GM19099 (cell line): ENCODE data around the gene NTRK2.

Experiments
- POLR2A ChIP-seq: IDR thresholded peaks from 3 replicates; pipeline ENCODE4 v1.6.1; 2011; ENCODE audit warnings: low read depth; ENCODE audit not compliant: insufficient read length; ENCODE audit errors: extremely low read depth

The NTRK2 gene

DNA sequence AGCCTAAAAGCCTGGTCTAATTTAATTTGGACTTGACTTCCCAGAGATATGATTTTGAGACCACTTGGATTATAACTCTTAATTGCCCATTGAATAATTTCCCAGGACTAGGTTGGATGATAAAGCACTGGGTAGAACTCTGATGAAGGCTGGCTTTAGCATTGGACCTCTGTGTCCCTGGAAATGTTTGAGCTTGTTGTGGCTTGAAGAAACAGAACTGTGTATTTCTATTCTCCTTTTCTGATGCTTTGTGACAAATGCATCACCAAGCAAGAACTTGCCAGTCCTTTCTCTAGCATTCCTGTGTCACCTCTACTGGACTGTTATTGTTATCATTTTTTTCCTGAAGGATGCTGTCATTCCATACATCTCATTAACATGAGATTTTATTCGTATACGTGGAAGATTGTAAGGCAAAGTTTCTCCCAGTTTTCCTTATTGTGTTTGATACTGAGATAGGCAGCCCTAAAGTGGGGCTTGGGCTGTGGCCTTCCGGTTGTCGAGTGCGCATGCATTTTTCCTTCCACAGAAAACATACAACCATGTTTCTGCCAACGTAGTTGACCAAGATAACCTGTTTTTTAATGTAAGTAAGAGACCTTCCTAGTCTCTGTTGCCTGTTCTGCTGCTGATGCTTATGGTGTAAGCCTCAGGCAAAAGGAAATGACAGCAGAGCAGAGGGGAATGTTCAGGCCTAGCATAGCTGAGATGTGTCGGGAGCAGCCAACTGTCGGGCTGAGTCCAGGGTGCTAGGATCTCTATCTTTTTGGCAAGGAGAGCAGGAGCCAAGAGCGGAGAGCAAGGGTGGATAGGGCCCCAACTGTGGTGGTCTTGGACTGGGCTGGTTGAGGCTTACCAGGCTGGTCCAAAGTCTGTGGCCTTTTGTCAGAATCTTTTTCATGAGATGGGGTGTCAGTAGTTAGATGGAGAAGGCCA is 2.3 kb downstream of the NTRK2 start:
- TF ChIP-seq POLR2A, result no peak

DNA sequence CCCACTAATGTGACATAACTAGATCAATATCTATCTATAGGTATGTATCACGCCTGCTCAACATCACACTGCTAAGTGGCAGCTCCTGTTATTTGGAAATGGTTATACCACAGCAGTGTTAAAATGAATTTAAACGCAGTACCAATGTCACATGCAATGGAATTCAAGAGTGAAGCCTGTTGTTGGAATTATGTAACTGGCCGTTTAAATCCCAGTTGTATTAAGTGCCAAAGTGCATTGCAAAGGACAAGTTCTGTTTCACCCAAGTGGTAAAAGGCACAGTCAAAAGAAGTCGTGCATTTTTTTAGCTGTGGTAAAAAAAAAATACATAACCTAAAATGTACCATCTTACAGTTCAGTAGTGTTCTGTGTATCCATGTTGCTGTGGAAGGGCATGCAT is 4.3 kb downstream of the NTRK2 start:
- TF ChIP-seq POLR2A, result no peak

DNA sequence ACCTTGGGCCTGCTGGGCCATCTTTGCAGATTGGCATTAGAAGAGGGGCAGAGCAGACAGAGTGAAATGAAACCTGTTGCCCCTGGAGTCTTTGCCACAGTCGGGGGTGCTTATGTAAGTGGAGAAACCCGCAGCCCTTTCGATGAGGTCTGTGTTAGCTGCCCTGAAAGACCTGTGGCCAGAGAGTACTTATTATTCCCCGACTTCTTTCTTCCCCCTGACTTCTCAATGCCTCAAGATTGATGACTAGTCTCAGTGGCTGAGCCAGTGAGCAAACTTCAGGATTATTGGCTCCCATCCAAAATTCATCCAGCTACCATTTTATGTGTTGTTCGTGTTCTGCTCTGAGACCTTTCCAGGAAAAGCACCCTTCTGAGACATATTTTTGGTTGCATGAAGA is 7.6 kb downstream of the NTRK2 start:
- no peak for TF ChIP-seq POLR2A

DNA sequence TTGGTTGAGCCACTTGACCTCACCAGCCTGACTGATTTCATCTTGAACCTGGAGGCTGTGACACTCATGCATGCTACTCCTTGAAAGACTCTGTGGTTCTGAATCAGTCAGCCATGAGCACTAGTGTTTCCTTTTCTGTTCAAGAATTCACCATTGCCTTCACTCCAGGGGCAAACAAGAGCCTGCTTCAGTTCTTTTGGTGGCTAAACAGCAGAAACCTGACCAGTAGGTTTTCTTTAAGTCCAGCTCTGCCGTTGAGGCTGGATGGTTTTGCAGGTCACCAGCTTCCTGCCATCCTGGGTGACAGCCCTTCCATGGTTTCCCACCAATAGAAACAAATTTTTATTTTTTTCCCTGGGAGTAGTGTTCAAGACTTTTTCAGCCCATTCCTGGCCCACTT is 10.0 kb downstream of the NTRK2 start:
- TF ChIP-seq POLR2A, result no peak

DNA sequence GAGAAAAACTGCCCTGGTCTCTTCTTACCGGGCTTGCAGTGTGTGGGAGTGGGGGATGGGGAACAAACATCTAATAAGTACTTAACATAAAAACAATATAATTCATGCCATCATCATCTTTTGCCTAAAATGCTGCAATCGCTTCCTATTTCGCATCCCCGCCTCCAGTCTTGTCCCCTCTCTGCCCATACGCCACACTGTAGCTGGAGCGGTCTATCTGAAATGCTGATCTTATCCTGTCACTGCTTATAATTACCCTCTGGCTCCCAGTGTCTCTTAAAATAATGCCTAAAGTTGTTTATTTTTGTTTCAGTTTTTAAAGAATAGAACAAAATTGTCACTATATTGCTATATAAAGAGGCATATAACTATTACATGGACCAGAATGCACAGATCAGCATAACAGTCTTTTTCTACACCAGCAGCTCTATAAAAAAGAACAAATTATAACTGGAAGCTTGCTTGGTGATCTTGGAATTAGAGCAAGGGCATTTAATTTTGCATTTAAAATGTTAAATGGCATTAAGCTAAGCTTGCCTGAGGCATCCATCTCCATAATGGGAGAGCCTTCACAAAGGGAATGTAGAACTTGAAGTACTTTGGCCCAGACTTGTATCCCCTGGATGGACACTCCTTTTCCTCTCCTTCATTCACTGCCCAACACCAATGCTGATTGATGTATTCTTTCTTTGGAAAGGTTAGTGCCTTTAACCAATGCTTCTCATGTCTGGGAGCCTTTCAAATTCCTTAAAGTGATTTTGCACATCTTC is 12.2 kb downstream of the NTRK2 start:
- no peak for TF ChIP-seq POLR2A

DNA sequence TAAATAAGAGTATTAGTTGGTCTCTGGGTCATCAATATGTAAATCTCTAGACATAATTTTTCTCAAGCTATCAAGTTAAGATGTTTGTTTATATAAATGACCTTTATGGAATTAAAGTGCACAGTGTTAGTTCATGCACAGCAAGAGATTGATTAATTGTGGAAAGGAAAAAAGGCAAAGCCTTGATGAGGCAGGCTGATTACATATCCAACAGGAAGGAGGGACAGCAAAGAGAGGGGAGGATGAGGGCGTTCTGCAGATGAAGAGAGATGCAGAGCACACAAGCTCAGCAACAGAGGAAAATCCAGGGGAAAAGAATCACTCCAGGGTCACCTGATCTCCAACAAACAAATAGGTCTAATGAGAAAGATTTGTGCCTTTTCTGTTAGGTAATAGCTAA is 16.5 kb downstream of the NTRK2 start:
- no peak for TF ChIP-seq POLR2A

DNA sequence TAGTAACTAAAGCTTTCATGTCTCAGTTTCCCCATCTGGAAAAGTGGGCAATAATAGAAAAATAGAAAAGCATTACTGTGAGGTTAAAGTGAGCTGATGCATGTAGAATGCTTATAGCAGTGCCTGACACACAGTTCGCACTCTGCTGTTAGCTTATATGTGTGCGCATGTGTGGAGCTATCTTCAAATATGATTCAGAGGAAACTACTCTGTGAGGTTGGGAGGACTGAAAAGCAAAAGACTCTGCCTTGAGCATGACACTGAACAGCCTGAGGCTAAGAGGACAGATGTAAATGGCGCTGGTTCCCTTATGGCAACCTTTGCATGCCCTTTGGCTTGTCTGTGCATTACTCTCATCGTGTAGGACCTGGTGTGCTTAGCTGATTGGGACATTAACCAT is 19.4 kb downstream of the NTRK2 start:
- no peak for TF ChIP-seq POLR2A

DNA sequence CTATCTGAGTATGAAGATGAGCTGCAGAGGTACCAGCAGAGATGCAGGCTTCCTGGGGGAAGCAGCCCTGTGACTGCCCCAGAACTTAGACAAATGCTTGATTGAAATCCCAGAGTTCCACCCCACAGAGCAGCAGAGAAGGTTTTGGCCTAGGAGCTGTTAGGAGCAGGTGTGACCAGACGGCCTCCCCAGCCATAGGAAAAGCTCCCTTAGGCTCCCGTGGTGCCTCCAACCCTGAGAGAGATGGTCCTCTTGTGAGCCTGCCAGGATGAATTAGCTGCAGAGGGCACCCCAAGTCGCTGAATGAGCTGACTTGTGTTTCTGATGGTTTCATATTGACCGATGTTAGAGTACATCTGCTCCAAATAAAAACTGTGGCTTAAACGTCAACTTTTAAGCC is 22.1 kb downstream of the NTRK2 start:
- no peak for TF ChIP-seq POLR2A

DNA sequence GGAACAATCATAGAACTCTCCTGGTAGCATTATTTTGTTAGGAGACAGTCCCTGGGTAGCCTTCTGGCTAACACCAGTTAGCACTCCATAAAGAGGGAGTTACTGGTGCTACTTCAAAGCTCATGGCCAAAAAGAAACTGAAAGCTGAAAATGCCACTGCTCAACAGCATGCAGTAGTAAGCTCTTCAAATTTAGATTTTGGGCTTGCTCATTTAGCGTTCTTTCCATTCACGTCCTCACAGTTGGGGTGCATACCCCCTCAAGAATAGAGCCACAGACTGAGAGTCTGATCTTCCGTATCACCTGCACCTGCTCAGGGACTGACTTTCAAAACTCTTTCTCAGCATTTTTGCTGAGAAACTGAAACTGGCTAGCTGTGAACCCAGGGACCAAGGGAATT is 24.7 kb downstream of the NTRK2 start:
- TF ChIP-seq POLR2A, result no peak

DNA sequence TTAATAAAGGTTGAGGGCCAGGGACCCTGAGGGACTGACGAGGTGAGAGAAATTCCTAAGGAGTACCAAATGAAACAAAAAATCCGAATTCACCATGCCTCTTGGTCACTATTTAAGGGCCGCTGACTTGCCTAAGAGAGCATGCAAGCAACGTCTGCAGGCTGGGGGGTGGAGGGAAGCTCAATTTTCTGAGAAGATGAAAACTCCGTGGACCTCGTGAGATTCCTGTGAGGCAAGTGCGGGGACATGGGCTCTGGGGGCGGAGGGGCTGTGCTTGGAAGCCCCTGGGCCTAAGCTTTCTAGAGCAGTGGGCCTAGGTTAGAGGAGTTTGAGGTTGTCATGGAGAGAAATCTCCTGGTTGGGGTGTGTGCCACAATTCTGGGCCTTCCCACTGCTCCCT is 27.5 kb downstream of the NTRK2 start:
- TF ChIP-seq POLR2A, result no peak

DNA sequence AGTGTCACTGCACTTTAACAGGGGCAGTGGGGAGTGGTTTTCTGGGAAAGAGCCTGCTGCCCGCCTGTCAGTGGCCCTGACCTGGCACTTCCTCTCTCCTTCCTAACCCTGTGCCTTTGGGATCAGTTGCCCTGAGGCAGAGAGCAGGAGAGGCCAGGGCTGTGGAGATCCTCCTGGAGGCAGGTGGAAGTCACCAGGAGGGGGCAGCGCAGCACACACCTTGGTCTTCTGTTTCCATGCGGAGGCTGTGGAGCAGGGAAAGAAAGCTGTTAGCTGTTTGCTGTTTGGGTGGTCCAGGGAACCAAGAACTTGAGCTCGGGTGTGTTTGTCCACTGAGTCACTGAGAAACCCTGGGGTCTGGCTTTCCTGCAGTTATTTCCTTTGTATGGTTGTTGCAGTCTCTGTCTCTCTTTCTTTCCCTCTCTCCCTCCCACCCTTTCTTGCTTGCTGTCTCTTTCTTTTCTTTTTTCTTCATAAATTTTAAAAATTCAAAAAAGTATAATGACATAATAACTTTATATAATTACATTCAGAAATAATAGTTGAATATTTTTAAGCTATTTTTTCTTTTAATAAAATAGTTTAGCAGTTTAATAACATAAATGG is 28.1 kb downstream of the NTRK2 start:
- TF ChIP-seq POLR2A, result no peak

DNA sequence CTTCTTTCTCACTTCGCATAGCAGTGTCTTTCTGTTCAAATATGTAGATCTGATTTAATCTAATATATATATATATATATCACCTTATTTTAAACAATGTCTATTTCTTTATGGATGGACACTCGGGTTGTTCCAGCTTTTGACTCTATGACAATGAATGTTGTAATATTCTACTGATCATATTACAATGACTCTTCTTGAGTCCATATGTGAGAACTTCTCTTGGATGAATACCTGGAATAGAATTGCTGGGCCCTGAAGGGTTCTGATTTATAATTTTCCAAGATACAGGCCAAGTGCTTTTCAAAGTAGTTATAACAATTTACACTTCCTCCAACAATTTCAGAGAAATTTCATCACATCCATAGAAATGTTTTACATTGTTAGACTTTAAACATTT is 28.8 kb downstream of the NTRK2 start:
- TF ChIP-seq POLR2A, result no peak

DNA sequence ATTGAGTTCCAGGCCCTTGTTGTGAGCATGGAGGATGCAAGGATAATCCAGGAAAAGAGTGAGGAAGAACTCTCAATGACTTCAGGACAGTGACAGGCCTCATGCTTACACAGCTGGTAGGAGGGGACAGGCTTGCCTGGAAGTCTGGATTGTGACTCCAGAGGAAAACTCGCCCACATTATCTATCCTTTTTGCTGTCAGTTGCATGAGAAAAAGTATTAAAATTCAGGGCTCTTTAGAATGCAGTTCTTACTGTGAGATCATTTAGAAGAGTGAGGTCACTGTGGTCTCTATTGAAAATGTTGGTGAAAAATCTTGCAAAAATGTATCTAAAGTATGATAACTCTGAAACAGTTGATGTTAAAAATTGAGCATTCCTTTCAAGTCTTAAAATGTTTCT is 30.5 kb downstream of the NTRK2 start:
- TF ChIP-seq POLR2A, result no peak

DNA sequence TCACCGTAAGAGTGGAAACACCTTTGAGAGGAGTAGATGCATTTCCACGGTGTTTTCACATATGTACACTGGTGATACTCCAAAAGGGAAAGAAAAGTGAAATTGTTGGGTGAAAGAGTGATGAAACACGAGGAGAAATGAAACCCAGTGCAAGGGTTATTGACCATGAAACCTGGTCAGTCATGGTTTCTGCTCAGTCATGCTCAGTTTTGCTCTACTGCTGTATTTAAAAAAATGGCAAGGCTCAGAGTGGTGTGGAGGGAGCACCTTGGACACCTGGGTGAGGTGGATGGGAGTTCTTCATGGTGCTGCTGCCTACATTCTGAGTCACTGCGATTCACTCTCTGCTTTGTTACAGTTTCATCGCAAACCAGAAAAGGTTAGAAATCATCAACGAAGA is 32.3 kb downstream of the NTRK2 start:
- TF ChIP-seq POLR2A, result no peak

DNA sequence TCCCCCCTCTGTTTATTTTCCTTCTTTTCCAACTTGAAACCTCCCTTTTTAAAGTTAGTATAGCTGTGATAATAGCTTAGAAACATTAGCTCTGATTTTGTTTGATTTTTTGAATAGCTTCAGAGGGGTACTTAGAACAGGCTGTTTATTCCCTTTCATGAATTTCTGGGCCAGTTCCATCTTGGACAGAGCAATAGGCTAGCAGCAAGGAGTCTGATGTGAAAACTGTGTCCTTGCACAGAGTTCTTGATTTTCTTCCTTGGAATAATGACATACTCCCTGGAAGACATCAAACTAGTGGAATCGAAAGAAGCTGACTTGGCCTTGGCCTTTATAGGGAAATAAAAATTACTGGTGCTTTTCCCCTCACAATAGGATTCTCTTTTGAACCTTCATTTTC is 32.9 kb downstream of the NTRK2 start:
- no peak for TF ChIP-seq POLR2A

DNA sequence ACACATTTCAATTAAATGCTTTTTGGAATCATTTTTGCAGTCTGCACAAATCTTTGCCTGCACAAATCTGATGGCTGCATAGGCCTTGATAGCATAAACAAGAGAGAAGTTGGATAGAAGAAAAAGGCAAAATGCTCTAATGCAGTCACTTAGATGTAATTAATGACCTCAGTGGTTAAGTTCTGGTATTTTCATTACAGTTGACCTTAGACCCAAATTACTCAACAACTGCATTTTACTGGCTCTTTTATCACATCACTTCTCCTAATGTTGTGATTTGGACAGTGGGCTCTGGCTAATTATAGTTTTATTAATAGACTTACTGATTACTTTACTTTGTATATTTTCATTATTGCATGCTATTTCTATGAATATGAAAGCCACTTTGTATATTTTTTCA is 34.3 kb downstream of the NTRK2 start:
- TF ChIP-seq POLR2A, result no peak
